SK-N-SH (cell line): ENCODE measurements around the gene ADAMTS10. TPM values are rescaled to one million over a fixed set of nuclear protein-coding genes. Genes with fewer than 3 reads are reported as not detected.
A peak's percentile ranks its signal among the peaks of the same experiment; 100 is the strongest.

Experiments
- CTCF ChIA-PET: fragments of 300-600, 350-600 bp; formaldehyde crosslinking; extraction: SDS; loops from one replicate; lab custom pipeline; 2021; lab: Yijun Ruan, JAX
- POLR2A ChIA-PET: fragments of 350-600 bp; sonication (Branson Sonifier 250); formaldehyde crosslinking; extraction: SDS; loops from one replicate; lab custom pipeline; 2020; ENCODE audit warnings: antibody characterized with exemption, inconsistent platforms; lab: Yijun Ruan, JAX
- DNase-seq: peaks from one replicate; pipeline ENCODE4 v3.0.0; 2012
- H2AFZ ChIP-seq: fragments of 200-600 bp; sonication (generic); 2 replicates; pipeline ENCODE4 v1.8.1; 2016; ENCODE audit warnings: antibody characterized with exemption, mild to moderate bottlenecking, low read depth
- H3F3A ChIP-seq: fragments of 200-600 bp; sonication (generic); replicated peaks from 2 replicates; pipeline ENCODE3; 2016; ENCODE audit warnings: antibody characterized with exemption, mild to moderate bottlenecking; ENCODE audit not compliant: insufficient read depth
- H3K27ac ChIP-seq, 2 experiments: fragments of 200-500 bp in 1 of 2; fragments of 200-600 bp in 1 of 2; sonication (Bioruptor generic) in 1 of 2; sonication (generic), shearing (Covaris generic) in 1 of 2; 2 replicates each; pipeline versions ENCODE4 v1.5.1 to v1.6.1; 2014 to 2016; ENCODE audit warnings: low read depth in 2 of 2, inconsistent platforms in 1 of 2, low read length in 1 of 2, mild to moderate bottlenecking in 1 of 2, mixed read lengths in 1 of 2
- H3K27me3 ChIP-seq: fragments of 200-600 bp; sonication (generic), shearing (Covaris generic); 2 replicates; pipeline ENCODE4 v1.6.1; 2016; ENCODE audit warnings: mixed run types; ENCODE audit not compliant: insufficient read depth
- H3K36me3 ChIP-seq, 2 experiments: fragments of 200-500 bp in 1 of 2; fragments of 200-600 bp in 1 of 2; sonication (Bioruptor generic) in 1 of 2; sonication (generic) in 1 of 2; replicated peaks in 1 of 2; 2 replicates each; pipeline versions ENCODE3 to v1.5.1; 2014 to 2016; ENCODE audit warnings: low read length in 1 of 2, mild to moderate bottlenecking in 1 of 2; ENCODE audit not compliant: insufficient read depth in 2 of 2, control insufficient read depth in 1 of 2
- H3K4me1 ChIP-seq, 2 experiments: fragments of 200-500 bp in 1 of 2; fragments of 200-600 bp in 1 of 2; sonication (Bioruptor generic) in 1 of 2; sonication (generic), shearing (Covaris generic) in 1 of 2; 2 replicates each; pipeline versions ENCODE4 v1.5.1 to v1.6.1; 2014 to 2016; ENCODE audit warnings: low read depth in 1 of 2, low read length in 1 of 2, mixed run types in 1 of 2; ENCODE audit not compliant: insufficient read depth in 2 of 2, control insufficient read depth in 1 of 2
- H3K4me2 ChIP-seq: fragments of 200-600 bp; sonication (generic), shearing (Covaris generic); 2 replicates; pipeline ENCODE4 v1.6.1; 2017; ENCODE audit warnings: mixed run types
- H3K4me3 ChIP-seq, 2 experiments: fragments of 200-500 bp in 1 of 2; fragments of 200-600 bp in 1 of 2; sonication (Bioruptor generic) in 1 of 2; sonication (generic), shearing (Covaris generic) in 1 of 2; 2 replicates each; pipeline versions ENCODE4 v1.5.1 to v1.8.1; 2014 to 2016; ENCODE audit warnings: low read depth in 2 of 2, inconsistent platforms in 1 of 2, low read length in 1 of 2, mild to moderate bottlenecking in 1 of 2, mixed read lengths in 1 of 2, moderate library complexity in 1 of 2
- H3K79me2 ChIP-seq: fragments of 200-600 bp; sonication (generic); 2 replicates; pipeline ENCODE4 v1.8.1; 2017; ENCODE audit warnings: mild to moderate bottlenecking; ENCODE audit not compliant: insufficient read depth
- H3K9ac ChIP-seq: fragments of 200-600 bp; sonication (generic); 2 replicates; pipeline ENCODE4 v1.6.1; 2017; ENCODE audit warnings: mixed run types
- H3K9me2 ChIP-seq: fragments of 200-600 bp; sonication (generic); 2 replicates; pipeline ENCODE4 v1.6.1; 2017; ENCODE audit warnings: mixed run types
- H3K9me3 ChIP-seq: fragments of 200-600 bp; sonication (generic); 2 replicates; pipeline ENCODE4 v1.6.1; 2017; ENCODE audit warnings: mixed run types, mild to moderate bottlenecking, moderate library complexity
- H4K20me1 ChIP-seq: fragments of 200-600 bp; sonication (generic); 2 replicates; pipeline ENCODE4 v1.6.1; 2017; ENCODE audit warnings: mild to moderate bottlenecking, mixed run types; ENCODE audit not compliant: insufficient read depth
- ELF1 ChIP-seq: IDR thresholded peaks from 2 replicates; pipeline ENCODE4 v1.4.0; 2012
- EP300 ChIP-seq, 2 experiments: IDR thresholded peaks; 2 replicates each; pipeline versions ENCODE4 v1.4.0 to v1.6.1; 2012; ENCODE audit warnings: borderline replicate concordance in 1 of 2, low read depth in 1 of 2, low read length in 1 of 2
- FOSL2 ChIP-seq: IDR thresholded peaks from 2 replicates; pipeline ENCODE4 v1.4.0; 2012; ENCODE audit warnings: low read depth, mild to moderate bottlenecking, moderate library complexity, borderline replicate concordance
- FOXM1 ChIP-seq: IDR thresholded peaks from 2 replicates; pipeline ENCODE4 v1.4.0; 2012; ENCODE audit warnings: low read depth, mild to moderate bottlenecking
- GABPA ChIP-seq: IDR thresholded peaks from 2 replicates; pipeline ENCODE4 v1.4.0; 2012; ENCODE audit warnings: low read depth, mild to moderate bottlenecking
- GATA2 ChIP-seq: sonication (generic); formaldehyde crosslinking; IDR thresholded peaks from 2 replicates; pipeline ENCODE4 v1.5.0; 2020; ENCODE audit warnings: mild to moderate bottlenecking, missing genetic modification reagents
- IRF3 ChIP-seq: fragments of 150-350 bp; IDR thresholded peaks from 2 replicates; pipeline ENCODE4 v1.6.1; 2016; ENCODE audit warnings: mild to moderate bottlenecking, low read depth, low read length
- JUND ChIP-seq: IDR thresholded peaks from 2 replicates; pipeline ENCODE4 v1.4.0; 2012
- MAX ChIP-seq: IDR thresholded peaks from 2 replicates; pipeline ENCODE4 v1.4.0; 2012; ENCODE audit warnings: low read depth
- RXRA ChIP-seq: IDR thresholded peaks from 2 replicates; pipeline ENCODE4 v1.4.0; 2012; ENCODE audit warnings: low read depth, mild to moderate bottlenecking, borderline replicate concordance
- SMC3 ChIP-seq: IDR thresholded peaks from 2 replicates; pipeline ENCODE4 v1.6.1; 2012; ENCODE audit warnings: low read depth, low read length, improper control_type of control experiment
- TAF1 ChIP-seq: IDR thresholded peaks from 2 replicates; pipeline ENCODE4 v1.6.1; 2012; ENCODE audit warnings: low read depth, mild to moderate bottlenecking, low read length, moderate library complexity, borderline replicate concordance
- TCF12 ChIP-seq: IDR thresholded peaks from 2 replicates; pipeline ENCODE4 v1.4.0; 2012
- TEAD4 ChIP-seq: IDR thresholded peaks from 2 replicates; pipeline ENCODE4 v1.4.0; 2012; ENCODE audit warnings: mild to moderate bottlenecking, borderline replicate concordance; ENCODE audit not compliant: insufficient read depth
- USF1 ChIP-seq: IDR thresholded peaks from 2 replicates; pipeline ENCODE4 v1.4.0; 2012; ENCODE audit warnings: low read depth, borderline replicate concordance
- USF2 ChIP-seq: fragments of 150-350 bp; IDR thresholded peaks from 2 replicates; pipeline ENCODE4 v1.6.1; 2017; ENCODE audit warnings: antibody characterized with exemption, low read length, low read depth, borderline replicate concordance
- YY1 ChIP-seq: IDR thresholded peaks from 2 replicates; pipeline ENCODE4 v1.4.0; 2012; ENCODE audit warnings: low read depth, mild to moderate bottlenecking
- WGBS: methylation state at CpG from one replicate; pipeline ENCODE4 v1.1.6; 2017; ENCODE audit warnings: low lambda C conversion rate; 5-methylcytosine and 5-hydroxymethylcytosine counted together
- polyA plus RNA-seq, 3 experiments: library from polyadenylated mRNA; depleted of rRNA; stranded (reverse); fragments of >200 nt; gene quantifications; 2 replicates each; pipeline ENCODE4 v1.2.3, GENCODE V29; 2012
- TF ChIP-seq, protein P1 (sequence below): IDR thresholded peaks from 2 replicates; pipeline ENCODE4 v1.4.0; 2012; ENCODE audit warnings: low read depth, borderline replicate concordance
- TF ChIP-seq, protein P2 (sequence below): fragments of 200-600 bp; sonication (generic); IDR thresholded peaks from 2 replicates; pipeline ENCODE4 v1.6.1; 2017; ENCODE audit warnings: antibody characterized with exemption, mild to moderate bottlenecking, moderate library complexity
- TF ChIP-seq, protein P3 (sequence below): IDR thresholded peaks from 2 replicates; pipeline ENCODE4 v1.6.1; 2012; ENCODE audit warnings: mild to moderate bottlenecking, low read depth, low read length, moderate library complexity

ADAMTS10 gene
- polyA plus RNA-seq, 1 of the 3 experiments (the other 2 are of a cell fraction), result 3.6 TPM

- Histone ChIP-seq H4K20me1 (no peaks in the 10 kb centered on the region), H3K36me3 (no peaks in the 10 kb centered on the region), H3K27me3 (peaks cover 5% of the 10 kb centered on the region; the same call in 1 of the 2 replicates), H2AFZ (no peak overlapping the region), H3K4me3 (no peak overlapping the region), H3K27ac (no peak overlapping the region), H3K9ac (no peak overlapping the region), H3K9me3 (no peaks in the 10 kb centered on the region), H3K4me1 (peaks cover 0 to 5% of the 10 kb centered on the region in 2 experiments; a peak in 2 of 4 replicates), H3K9me2 (no peaks in the 10 kb centered on the region), H3K79me2 (no peaks in the 10 kb centered on the region), H3K4me2 (no peak overlapping the region), H3F3A (no peaks in the 10 kb centered on the region)
- WGBS, result 49% methylated on average over 16 of the region's 18 CpGs
- ChIA-PET POLR2A (no interaction called here), CTCF (interaction anchor here (13.7 kb wide), 1 partner anchor 31 kb away, joined by 112 read pairs; the partner anchor contains the start of gene MYO1F)
- DNase-seq, result peak; percentile 52
- TF ChIP-seq MAX (no peak), EP300 (IDR thresholded peaks at IDR 0.05; ENCODE audit: borderline replicate concordance in 1 of 2, low read depth in 1 of 2, low read length in 1 of 2) (no peak), TCF12 (no peak), RXRA (no peak), JUND (no peak), TEAD4 (no peak), TAF1 (no peak), USF1 (no peak), FOXM1 (no peak), ELF1 (no peak), FOSL2 (no peak), USF2 (no peak), IRF3 (no peak), GABPA (no peak), SMC3 (no peak), GATA2 (CRISPR knock-in tag) (no peak), YY1 (no peak)
- TF ChIP-seq, protein P1, sequence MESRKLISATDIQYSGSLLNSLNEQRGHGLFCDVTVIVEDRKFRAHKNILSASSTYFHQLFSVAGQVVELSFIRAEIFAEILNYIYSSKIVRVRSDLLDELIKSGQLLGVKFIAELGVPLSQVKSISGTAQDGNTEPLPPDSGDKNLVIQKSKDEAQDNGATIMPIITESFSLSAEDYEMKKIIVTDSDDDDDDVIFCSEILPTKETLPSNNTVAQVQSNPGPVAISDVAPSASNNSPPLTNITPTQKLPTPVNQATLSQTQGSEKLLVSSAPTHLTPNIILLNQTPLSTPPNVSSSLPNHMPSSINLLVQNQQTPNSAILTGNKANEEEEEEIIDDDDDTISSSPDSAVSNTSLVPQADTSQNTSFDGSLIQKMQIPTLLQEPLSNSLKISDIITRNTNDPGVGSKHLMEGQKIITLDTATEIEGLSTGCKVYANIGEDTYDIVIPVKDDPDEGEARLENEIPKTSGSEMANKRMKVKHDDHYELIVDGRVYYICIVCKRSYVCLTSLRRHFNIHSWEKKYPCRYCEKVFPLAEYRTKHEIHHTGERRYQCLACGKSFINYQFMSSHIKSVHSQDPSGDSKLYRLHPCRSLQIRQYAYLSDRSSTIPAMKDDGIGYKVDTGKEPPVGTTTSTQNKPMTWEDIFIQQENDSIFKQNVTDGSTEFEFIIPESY, result no peak
- TF ChIP-seq, protein P2, sequence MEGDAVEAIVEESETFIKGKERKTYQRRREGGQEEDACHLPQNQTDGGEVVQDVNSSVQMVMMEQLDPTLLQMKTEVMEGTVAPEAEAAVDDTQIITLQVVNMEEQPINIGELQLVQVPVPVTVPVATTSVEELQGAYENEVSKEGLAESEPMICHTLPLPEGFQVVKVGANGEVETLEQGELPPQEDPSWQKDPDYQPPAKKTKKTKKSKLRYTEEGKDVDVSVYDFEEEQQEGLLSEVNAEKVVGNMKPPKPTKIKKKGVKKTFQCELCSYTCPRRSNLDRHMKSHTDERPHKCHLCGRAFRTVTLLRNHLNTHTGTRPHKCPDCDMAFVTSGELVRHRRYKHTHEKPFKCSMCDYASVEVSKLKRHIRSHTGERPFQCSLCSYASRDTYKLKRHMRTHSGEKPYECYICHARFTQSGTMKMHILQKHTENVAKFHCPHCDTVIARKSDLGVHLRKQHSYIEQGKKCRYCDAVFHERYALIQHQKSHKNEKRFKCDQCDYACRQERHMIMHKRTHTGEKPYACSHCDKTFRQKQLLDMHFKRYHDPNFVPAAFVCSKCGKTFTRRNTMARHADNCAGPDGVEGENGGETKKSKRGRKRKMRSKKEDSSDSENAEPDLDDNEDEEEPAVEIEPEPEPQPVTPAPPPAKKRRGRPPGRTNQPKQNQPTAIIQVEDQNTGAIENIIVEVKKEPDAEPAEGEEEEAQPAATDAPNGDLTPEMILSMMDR, result no peak
- TF ChIP-seq, protein P3, sequence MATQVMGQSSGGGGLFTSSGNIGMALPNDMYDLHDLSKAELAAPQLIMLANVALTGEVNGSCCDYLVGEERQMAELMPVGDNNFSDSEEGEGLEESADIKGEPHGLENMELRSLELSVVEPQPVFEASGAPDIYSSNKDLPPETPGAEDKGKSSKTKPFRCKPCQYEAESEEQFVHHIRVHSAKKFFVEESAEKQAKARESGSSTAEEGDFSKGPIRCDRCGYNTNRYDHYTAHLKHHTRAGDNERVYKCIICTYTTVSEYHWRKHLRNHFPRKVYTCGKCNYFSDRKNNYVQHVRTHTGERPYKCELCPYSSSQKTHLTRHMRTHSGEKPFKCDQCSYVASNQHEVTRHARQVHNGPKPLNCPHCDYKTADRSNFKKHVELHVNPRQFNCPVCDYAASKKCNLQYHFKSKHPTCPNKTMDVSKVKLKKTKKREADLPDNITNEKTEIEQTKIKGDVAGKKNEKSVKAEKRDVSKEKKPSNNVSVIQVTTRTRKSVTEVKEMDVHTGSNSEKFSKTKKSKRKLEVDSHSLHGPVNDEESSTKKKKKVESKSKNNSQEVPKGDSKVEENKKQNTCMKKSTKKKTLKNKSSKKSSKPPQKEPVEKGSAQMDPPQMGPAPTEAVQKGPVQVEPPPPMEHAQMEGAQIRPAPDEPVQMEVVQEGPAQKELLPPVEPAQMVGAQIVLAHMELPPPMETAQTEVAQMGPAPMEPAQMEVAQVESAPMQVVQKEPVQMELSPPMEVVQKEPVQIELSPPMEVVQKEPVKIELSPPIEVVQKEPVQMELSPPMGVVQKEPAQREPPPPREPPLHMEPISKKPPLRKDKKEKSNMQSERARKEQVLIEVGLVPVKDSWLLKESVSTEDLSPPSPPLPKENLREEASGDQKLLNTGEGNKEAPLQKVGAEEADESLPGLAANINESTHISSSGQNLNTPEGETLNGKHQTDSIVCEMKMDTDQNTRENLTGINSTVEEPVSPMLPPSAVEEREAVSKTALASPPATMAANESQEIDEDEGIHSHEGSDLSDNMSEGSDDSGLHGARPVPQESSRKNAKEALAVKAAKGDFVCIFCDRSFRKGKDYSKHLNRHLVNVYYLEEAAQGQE, result no peak
These were observed 919 bp upstream of the ADAMTS10 start for GRCh38 chr19:8611391-8611876.
